H1 (cell line): Measurements from ENCODE around the gene FCRL5. TPM values are rescaled to one million over a fixed set of nuclear protein-coding genes. Genes with fewer than 3 reads are reported as not detected.

Source experiments
- CTCF ChIA-PET: fragments of 300-600 bp; sonication (Branson Sonifier 250); formaldehyde crosslinking; loops from one replicate; lab custom pipeline; 2021; ENCODE audit not compliant: partially characterized antibody; lab: Charles Lee
- POLR2A ChIA-PET: fragments of 300-600 bp; sonication (Branson Sonifier 250); formaldehyde crosslinking; loops from one replicate; lab custom pipeline; 2021; ENCODE audit warnings: inconsistent platforms; ENCODE audit not compliant: partially characterized antibody; lab: Charles Lee
- DNase-seq, 2 experiments: peaks; one replicate each; pipeline versions ENCODE4 v3.0.0 to v3.0.0-alpha.2; 2010 to 2022; ENCODE audit warnings: low spot score in 2 of 2, low read depth in 1 of 2, mixed read lengths in 1 of 2
- FAIRE-seq: peaks from 2 replicates; lab custom pipeline; 2011; peaks lifted over from hg19 to GRCh38; lab: Jason Lieb, UNC
- H2AFZ ChIP-seq: 2 replicates; pipeline ENCODE4 v1.8.1; 2012; ENCODE audit warnings: low read length, inconsistent platforms
- H2AK5ac ChIP-seq: 2 replicates; pipeline ENCODE4 v1.6.1; 2013; ENCODE audit warnings: low read depth, low read length
- H2BK120ac ChIP-seq: replicated peaks from 2 replicates; pipeline ENCODE3; 2013; ENCODE audit warnings: low read depth, low read length, inconsistent platforms
- H2BK12ac ChIP-seq: 2 replicates; pipeline ENCODE4 v1.6.1; 2013; ENCODE audit warnings: low read depth, low read length
- H2BK15ac ChIP-seq: 2 replicates; pipeline ENCODE4 v1.6.1; 2013; ENCODE audit warnings: low read length
- H2BK20ac ChIP-seq: 2 replicates; pipeline ENCODE4 v1.6.1; 2013; ENCODE audit warnings: low read length
- H2BK5ac ChIP-seq: 2 replicates; pipeline ENCODE4 v1.6.1; 2013; ENCODE audit warnings: low read depth, low read length
- H3K14ac ChIP-seq: 2 replicates; pipeline ENCODE4 v1.6.1; 2013; ENCODE audit warnings: inconsistent platforms; ENCODE audit not compliant: insufficient read length
- H3K18ac ChIP-seq: 2 replicates; pipeline ENCODE4 v1.6.1; 2013; ENCODE audit warnings: low read length; ENCODE audit errors: extremely low read depth
- H3K23ac ChIP-seq: 2 replicates; pipeline ENCODE4 v1.6.1; 2013; ENCODE audit warnings: inconsistent platforms; ENCODE audit not compliant: insufficient read length
- H3K23me2 ChIP-seq: 2 replicates; pipeline ENCODE4 v1.6.1; 2013; ENCODE audit warnings: low read depth, low read length
- H3K27ac ChIP-seq: 2 replicates; pipeline ENCODE4 v1.6.1; 2011; ENCODE audit warnings: low read depth, low read length, inconsistent platforms
- H3K27me3 ChIP-seq, 4 experiments: replicated peaks in 1 of 4; 1 replicate in 1 of 4; 2 replicates in 3 of 4; pipeline versions ENCODE4 v1.6.1 to v1.8.1; 2011 to 2013; ENCODE audit warnings: low read length in 3 of 4, mild to moderate bottlenecking in 3 of 4, inconsistent platforms in 2 of 4, mixed read lengths in 2 of 4, moderate library complexity in 1 of 4; ENCODE audit not compliant: control insufficient read depth in 3 of 4, insufficient read depth in 3 of 4; ENCODE audit errors: extremely low read depth in 1 of 4
- H3K36me3 ChIP-seq, 4 experiments: 2 replicates each; pipeline versions ENCODE4 v1.6.1 to v1.8.1; 2011 to 2013; ENCODE audit warnings: mild to moderate bottlenecking in 4 of 4, low read length in 3 of 4, moderate library complexity in 2 of 4, control low read depth in 1 of 4, inconsistent platforms in 1 of 4; ENCODE audit not compliant: insufficient read depth in 4 of 4, control insufficient read depth in 2 of 4
- H3K4ac ChIP-seq: replicated peaks from 2 replicates; pipeline ENCODE3; 2013; ENCODE audit warnings: low read length, low read depth, mixed read lengths, inconsistent platforms; ENCODE audit not compliant: insufficient read length
- H3K4me1 ChIP-seq, 4 experiments: replicated peaks in 1 of 4; 1 replicate in 1 of 4; 2 replicates in 3 of 4; pipeline versions ENCODE4 v1.6.1 to v1.8.1; 2011 to 2013; ENCODE audit warnings: low read length in 3 of 4, inconsistent platforms in 2 of 4, mixed read lengths in 1 of 4; ENCODE audit not compliant: insufficient read depth in 4 of 4, control insufficient read depth in 3 of 4
- H3K4me2 ChIP-seq, 2 experiments: 2 replicates each; pipeline versions ENCODE4 v1.6.1 to v1.8.1; 2011 to 2013; ENCODE audit warnings: low read depth in 2 of 2, low read length in 2 of 2, control low read depth in 1 of 2, inconsistent platforms in 1 of 2, mild to moderate bottlenecking in 1 of 2; ENCODE audit not compliant: insufficient read depth in 1 of 2
- H3K4me3 ChIP-seq, 4 experiments: fragments of 200-600, 300-600 bp in 1 of 4; sonication (generic), shearing (Covaris generic), sonication (Bioruptor Twin) in 1 of 4; 2 replicates each; pipeline versions ENCODE4 v1.5.1 to v1.8.1; 2011 to 2016; ENCODE audit warnings: low read length in 4 of 4, low read depth in 3 of 4, control low read depth in 2 of 4, inconsistent platforms in 2 of 4, mild to moderate bottlenecking in 2 of 4, mixed read lengths in 1 of 4, moderate library complexity in 1 of 4; ENCODE audit not compliant: insufficient read depth in 2 of 4; ENCODE audit errors: extremely low read depth in 1 of 4
- H3K56ac ChIP-seq: replicated peaks from 2 replicates; pipeline ENCODE3; 2013; ENCODE audit warnings: low read depth, mild to moderate bottlenecking, mixed read lengths, low read length, inconsistent platforms; ENCODE audit not compliant: insufficient read length
- H3K79me1 ChIP-seq: 2 replicates; pipeline ENCODE4 v1.6.1; 2013; ENCODE audit warnings: low read depth, low read length, control low read depth
- H3K79me2 ChIP-seq, 2 experiments: 2 replicates each; pipeline versions ENCODE4 v1.6.1 to v1.8.1; 2012 to 2013; ENCODE audit warnings: low read length in 2 of 2, mild to moderate bottlenecking in 2 of 2, inconsistent platforms in 1 of 2; ENCODE audit not compliant: insufficient read depth in 2 of 2, control insufficient read depth in 1 of 2
- H3K9ac ChIP-seq, 4 experiments: replicated peaks in 1 of 4; 1 replicate in 1 of 4; 2 replicates in 3 of 4; pipeline versions ENCODE4 v1.6.1 to v1.8.1; 2011 to 2013; ENCODE audit warnings: low read depth in 3 of 4, low read length in 3 of 4, control low read depth in 2 of 4, mild to moderate bottlenecking in 2 of 4, moderate library complexity in 2 of 4, inconsistent platforms in 1 of 4; ENCODE audit errors: extremely low read depth in 1 of 4
- H3K9me3 ChIP-seq, 2 experiments: 2 replicates each; pipeline versions ENCODE4 v1.6.1 to v1.8.1; 2012 to 2013; ENCODE audit warnings: mild to moderate bottlenecking in 2 of 2, moderate library complexity in 2 of 2, control low read depth in 1 of 2, inconsistent platforms in 1 of 2, low read depth in 1 of 2, low read length in 1 of 2, mixed read lengths in 1 of 2; ENCODE audit not compliant: insufficient read depth in 2 of 2
- H4K20me1 ChIP-seq, 2 experiments: replicated peaks in 1 of 2; 2 replicates each; pipeline versions ENCODE3 to v1.8.1; 2011 to 2013; ENCODE audit warnings: inconsistent platforms in 2 of 2, low read length in 2 of 2, mild to moderate bottlenecking in 1 of 2; ENCODE audit not compliant: insufficient read depth in 2 of 2, control insufficient read depth in 1 of 2
- H4K5ac ChIP-seq: 2 replicates; pipeline ENCODE4 v1.6.1; 2013; ENCODE audit warnings: low read length, low read depth, mixed read lengths, inconsistent platforms; ENCODE audit not compliant: insufficient read length
- H4K8ac ChIP-seq: 2 replicates; pipeline ENCODE4 v1.8.0; 2013; ENCODE audit warnings: mild to moderate bottlenecking, moderate library complexity, low read length, inconsistent platforms; ENCODE audit not compliant: insufficient read depth; ENCODE audit errors: extremely low read depth
- H4K91ac ChIP-seq: replicated peaks from 2 replicates; pipeline ENCODE3; 2013; ENCODE audit warnings: low read length, mixed read lengths, inconsistent platforms; ENCODE audit not compliant: insufficient read length
- ATF2 ChIP-seq: IDR thresholded peaks from 2 replicates; pipeline ENCODE4 v1.6.1; 2012; ENCODE audit warnings: low read length, inconsistent platforms
- ATF3 ChIP-seq: IDR thresholded peaks from 2 replicates; pipeline ENCODE4 v1.6.1; 2011; ENCODE audit warnings: low read depth, mild to moderate bottlenecking, low read length; ENCODE audit not compliant: insufficient read depth
- BCL11A ChIP-seq, 2 experiments: IDR thresholded peaks; one replicate each; pipeline ENCODE4 v1.6.1; 2011; ENCODE audit warnings: low read depth in 2 of 2, low read length in 2 of 2, mild to moderate bottlenecking in 2 of 2
- CEBPB ChIP-seq: IDR thresholded peaks from 2 replicates; pipeline ENCODE4 v1.6.1; 2012; ENCODE audit warnings: low read depth, low read length
- CHD2 ChIP-seq: IDR thresholded peaks from 2 replicates; pipeline ENCODE4 v1.6.1; 2012; ENCODE audit warnings: low read length, improper control_type of control experiment
- HDAC2 ChIP-seq, 2 experiments: fragments of 300-600 bp in 1 of 2; sonication (generic) in 1 of 2; IDR thresholded peaks; 2 replicates each; pipeline ENCODE4 v1.6.1; 2011 to 2012; ENCODE audit warnings: low read depth in 2 of 2, low read length in 2 of 2, mild to moderate bottlenecking in 2 of 2, moderate library complexity in 2 of 2, borderline replicate concordance in 1 of 2, inconsistent platforms in 1 of 2
- KDM4A ChIP-seq: IDR thresholded peaks from one replicate; pipeline ENCODE4 v1.7.1; 2012; ENCODE audit warnings: low read depth, mild to moderate bottlenecking, moderate library complexity, low read length, inconsistent platforms; ENCODE audit not compliant: severe bottlenecking
- NRF1 ChIP-seq: IDR thresholded peaks from 2 replicates; pipeline ENCODE4 v1.6.1; 2011; ENCODE audit warnings: mild to moderate bottlenecking, low read depth, low read length, improper control_type of control experiment
- POLR2A ChIP-seq, 2 experiments: IDR thresholded peaks; 1 replicate in 1 of 2; 2 replicates in 1 of 2; pipeline ENCODE4 v1.6.1; 2011; ENCODE audit warnings: low read depth in 2 of 2, low read length in 2 of 2, mild to moderate bottlenecking in 2 of 2; ENCODE audit errors: control extremely low read depth in 1 of 2
- POLR2AphosphoS5 ChIP-seq: IDR thresholded peaks from 2 replicates; pipeline ENCODE4 v1.6.1; 2011; ENCODE audit warnings: low read depth, low read length
- USF2 ChIP-seq: IDR thresholded peaks from 2 replicates; pipeline ENCODE4 v1.6.1; 2011; ENCODE audit warnings: low read length, improper control_type of control experiment
- WGBS, 2 experiments: shearing (Covaris generic) in 1 of 2; methylation state at CpG; one replicate each; pipeline versions ENCODE4 v1.1.6 to v1.1.7; 2013 to 2015; ENCODE audit warnings: low lambda C conversion rate in 2 of 2, mixed read lengths in 2 of 2, inconsistent platforms in 1 of 2, low coverage in 1 of 2, missing lambda C conversion rate in 1 of 2; ENCODE audit not compliant: insufficient replicate concordance in 2 of 2, insufficient coverage in 1 of 2, insufficient read length in 1 of 2; ENCODE audit errors: extremely low coverage in 1 of 2, missing lambda C conversion rate in 1 of 2; 5-methylcytosine and 5-hydroxymethylcytosine counted together
- polyA plus RNA-seq, 7 experiments: library from polyadenylated mRNA; depleted of rRNA in 3 of 7; stranded (reverse) in 5 of 7; unstranded in 2 of 7; fragments of >200 nt in 5 of 7; fragments of 200-250 nt in 2 of 7; gene quantifications; 1 replicate in 5 of 7; 2 replicates in 1 of 7; 4 replicates in 1 of 7; pipeline versions ENCODE4 v1.2.1 to v1.2.3, GENCODE V29; 2011 to 2013; ENCODE audit warnings: missing spikeins in 2 of 7, mixed read lengths in 2 of 7
- total RNA-seq: library from RNA; stranded (reverse); fragmentation: NEBNext Ultra II Directional; extraction: Animal tissue kit (Norgen Biotek cat#: 25700); gene quantifications from 2 replicates; pipeline ENCODE4 v1.2.1, GENCODE V29; 2021

FCRL5 gene
- total and polyA plus RNA-seq, 2 of the 8 experiments (the other 6 are each of a cell fraction or from before 2014, with no cell fraction given) = 1.0 to 2.6 TPM

GRCh38 chr1:157580828-157581210 is 28.5 kb upstream of the FCRL5 start:
- H2AK5ac ChIP-seq = no peak overlapping the region
- no peaks in the 10 kb centered on the region for H3K79me1 ChIP-seq
- H3K56ac ChIP-seq = no peak overlapping the region
- H3K23ac ChIP-seq = no peak overlapping the region
- H3K79me2 ChIP-seq = no peaks in the 10 kb centered on the region
- ChIA-PET POLR2A (no interaction called here), CTCF (interaction anchor here (0.5 to 6.0 kb wide), 40 partner anchors 8 to 389 kb away, joined by 3 to 104 read pairs (median 4); partner anchors contain the start of gene FCRL4)
- H3K9me3 ChIP-seq = no peaks in the 10 kb centered on the region
- H2BK120ac ChIP-seq = no peak overlapping the region
- H2BK5ac ChIP-seq = no peak overlapping the region
- H2BK20ac ChIP-seq = no peak overlapping the region
- no peak overlapping the region for H3K4me3 ChIP-seq
- FAIRE-seq (no peak), DNase-seq (no peak)
- H3K36me3 ChIP-seq = no peaks in the 10 kb centered on the region
- H4K91ac ChIP-seq = no peak overlapping the region
- no peak overlapping the region for H4K8ac ChIP-seq
- no peaks in the 10 kb centered on the region for H4K20me1 ChIP-seq
- H2BK12ac ChIP-seq = 0 out of 2 replicates have a peak overlapping the region, but pooled peaks have one; percentile 30
- H3K23me2 ChIP-seq = no peaks in the 10 kb centered on the region; the same call in 1 of the 2 replicates
- no peak overlapping the region for H2BK15ac ChIP-seq
- H3K9ac ChIP-seq = no peak overlapping the region
- no peak overlapping the region for H2AFZ ChIP-seq
- H3K4ac ChIP-seq = no peak overlapping the region
- no peaks in the 10 kb centered on the region for H3K4me1 ChIP-seq
- H3K27ac ChIP-seq = no peak overlapping the region
- H4K5ac ChIP-seq = no peak overlapping the region
- H3K14ac ChIP-seq = no peak overlapping the region
- no peak overlapping the region for H3K18ac ChIP-seq
- no peak overlapping the region for H3K4me2 ChIP-seq
- WGBS, 2 experiments = 54% methylated on average over 1 of the region's 1 CpG; no CpG with 5 or more reads in 1 of the 2 experiments
- no peaks in the 10 kb centered on the region for H3K27me3 ChIP-seq
- TF ChIP-seq ATF3 (no peak), CEBPB (no peak), CHD2 (no peak), POLR2AphosphoS5 (no peak), KDM4A (no peak), ATF2 (no peak), POLR2A (IDR thresholded peaks at IDR 0.05; ENCODE audit: control extremely low read depth in 1 of 2, low read depth in 2 of 2, low read length in 2 of 2) (no peak), USF2 (no peak), BCL11A (IDR thresholded peaks at IDR 0.05; ENCODE audit: low read depth in 2 of 2, low read length in 2 of 2) (no peak), NRF1 (no peak), HDAC2 (IDR thresholded peaks at IDR 0.05; ENCODE audit: borderline replicate concordance in 1 of 2, low read depth in 2 of 2, low read length in 2 of 2) (no peak)
